ENCODE results near the gene CHRNA4.

The CHRNA4 gene

DNA sequence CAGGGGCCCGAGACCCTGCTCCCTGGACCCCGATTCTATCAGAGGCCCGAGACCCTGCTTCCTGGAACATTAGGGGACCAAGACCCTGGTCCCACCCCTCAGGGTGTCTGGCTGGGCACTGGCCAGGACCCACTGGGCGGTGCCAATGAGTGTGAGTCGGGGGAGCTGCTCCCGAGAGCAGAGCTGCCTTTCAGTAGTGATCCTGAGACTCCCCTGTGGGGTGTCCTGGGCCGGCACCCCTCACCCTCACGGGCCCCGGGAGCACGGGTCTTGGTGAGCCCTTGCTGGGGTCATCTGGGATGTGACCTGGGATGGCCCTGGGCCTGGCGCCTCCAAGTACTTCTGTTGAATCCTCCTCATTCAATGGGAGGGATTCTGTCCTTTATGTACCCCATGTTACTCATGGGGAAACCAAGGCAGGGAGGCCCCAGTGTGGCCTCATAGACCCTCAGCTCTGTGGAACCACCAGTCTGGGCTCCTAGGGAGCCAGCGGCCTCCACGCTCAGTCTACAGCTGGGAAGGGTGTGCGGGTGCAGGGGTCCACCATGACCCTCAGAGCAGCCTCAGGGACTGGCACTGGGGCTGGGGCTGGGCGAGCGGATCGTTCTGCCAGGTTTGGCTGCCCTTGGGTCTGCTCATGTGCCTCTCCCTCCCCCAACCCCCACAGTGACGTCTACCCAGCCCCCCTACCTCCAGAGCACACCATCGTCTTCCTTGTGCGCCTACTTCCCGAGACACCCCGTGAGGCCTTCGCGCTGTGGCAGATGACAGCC is 42.6 kb downstream of the CHRNA4 start:
- no peak for DNase-seq

- no peak for DNase-seq
These were observed 43.4 kb downstream of the CHRNA4 start for GRCh38 chr20:63317601-63318291.

DNA sequence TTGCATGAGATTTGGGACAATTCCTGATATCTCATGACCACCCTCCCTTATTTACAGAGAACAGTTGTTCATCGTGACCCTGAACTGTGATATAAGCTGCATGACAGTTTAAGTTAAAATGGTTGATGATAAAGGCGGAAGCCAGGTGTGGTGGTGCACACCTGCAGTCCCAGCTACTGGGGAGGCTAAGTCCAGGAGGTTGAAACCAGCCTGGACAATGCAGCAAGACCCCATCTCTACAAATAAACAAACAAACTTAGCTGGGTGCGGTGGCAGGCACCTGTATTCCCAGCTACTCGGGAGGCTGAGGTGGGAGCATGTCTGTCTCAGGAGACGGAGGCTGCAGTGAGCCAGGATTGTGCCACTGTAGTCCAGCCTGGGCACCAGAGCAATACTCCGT is 44.1 kb downstream of the CHRNA4 start:
- DNase-seq: no peak

DNA sequence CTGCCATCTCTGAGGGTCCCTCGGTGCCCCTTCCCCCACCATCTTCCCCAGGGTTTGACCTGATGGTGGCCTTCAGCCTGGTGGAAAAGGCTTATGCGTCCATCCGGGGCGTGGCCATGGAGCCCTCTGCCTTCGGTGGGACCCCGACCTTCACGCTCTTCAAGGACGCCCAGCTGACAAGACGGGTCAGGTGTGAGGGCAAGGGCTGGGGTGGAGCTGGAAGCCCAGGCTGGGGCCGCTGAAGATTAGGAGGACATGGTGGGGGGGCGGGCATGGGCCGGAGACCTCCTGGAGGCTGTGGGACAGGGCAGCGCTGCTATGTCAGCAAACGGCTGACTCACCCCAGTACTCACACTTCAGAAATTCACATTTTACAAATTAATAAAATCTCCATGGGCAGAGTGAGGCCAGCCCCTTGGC is 44.6 kb downstream of the CHRNA4 start:
- DNase-seq: no peak

DNA sequence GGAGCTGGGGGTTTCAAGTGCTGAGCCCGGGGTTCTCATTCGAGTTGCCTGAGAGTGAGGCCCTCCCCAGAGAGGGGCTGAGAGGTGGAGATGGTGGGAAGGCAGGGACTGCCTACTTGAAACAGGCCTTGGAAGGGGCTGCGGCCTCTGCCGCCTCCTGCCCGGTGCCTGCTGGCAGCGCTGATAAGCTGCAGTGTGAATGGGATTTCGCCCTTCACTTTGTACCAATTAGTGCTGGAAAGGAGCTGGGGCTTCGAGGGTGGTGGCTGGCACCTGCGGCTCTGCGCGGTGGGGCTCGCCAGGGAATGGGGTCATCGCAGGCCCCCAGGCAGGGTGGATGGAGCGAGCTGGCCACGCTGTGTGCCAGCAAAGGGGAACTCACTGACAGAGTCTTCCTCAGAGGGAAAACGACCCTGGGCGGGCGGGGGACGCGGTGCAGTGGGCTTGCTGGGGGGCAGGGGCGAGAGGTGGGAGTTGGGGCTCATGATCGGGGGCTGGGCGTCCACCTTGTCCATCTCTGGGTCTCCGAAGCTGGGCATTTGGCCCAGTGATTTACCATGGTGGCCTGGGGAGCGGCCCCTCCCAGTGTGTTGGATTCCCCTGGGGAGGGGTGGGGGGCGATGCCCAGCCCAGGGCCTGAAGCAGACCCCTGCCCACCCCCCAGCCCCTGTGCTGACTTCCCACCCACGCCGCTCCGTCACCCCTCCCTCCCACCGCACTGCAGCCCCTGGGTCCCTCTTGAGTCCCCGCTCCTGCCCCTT is 45.2 kb downstream of the CHRNA4 start:
- no peak for DNase-seq

- DNase-seq: no peak
These were observed 45.9 kb downstream of the CHRNA4 start for GRCh38 chr20:63315240-63315689.

DNA sequence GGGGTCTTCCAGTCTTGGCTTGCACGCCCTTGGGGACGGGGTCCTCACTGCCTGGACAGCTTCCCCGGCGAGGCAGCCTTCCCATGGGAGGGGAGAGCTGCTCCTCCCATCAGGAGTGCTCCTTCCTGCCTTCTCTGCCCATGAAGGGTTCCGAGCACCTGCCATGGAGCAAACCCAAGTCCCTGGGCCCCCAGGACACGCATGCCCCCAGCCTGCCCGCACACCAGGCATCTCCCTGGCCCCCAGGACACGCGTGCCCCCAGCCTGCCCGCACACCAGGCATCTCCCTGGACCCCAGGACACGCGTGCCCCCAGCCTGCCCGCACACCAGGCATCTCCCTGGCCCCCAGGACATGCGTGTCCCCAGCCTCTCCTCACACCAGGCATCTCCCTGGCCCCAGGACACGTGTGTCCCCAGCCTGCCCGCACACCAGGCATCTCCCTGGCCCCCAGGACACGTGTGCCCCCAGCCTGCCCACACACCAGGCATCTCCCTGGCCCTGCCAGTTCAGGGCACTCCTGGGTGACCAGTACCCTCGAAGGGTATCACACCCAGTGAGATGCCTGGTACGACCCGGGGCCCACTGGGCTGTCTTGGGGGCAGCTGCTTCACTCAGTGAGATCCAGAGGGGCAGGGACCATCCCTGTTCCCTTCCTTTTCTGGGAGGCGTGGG is 46.4 kb downstream of the CHRNA4 start:
- DNase-seq: no peak

DNA sequence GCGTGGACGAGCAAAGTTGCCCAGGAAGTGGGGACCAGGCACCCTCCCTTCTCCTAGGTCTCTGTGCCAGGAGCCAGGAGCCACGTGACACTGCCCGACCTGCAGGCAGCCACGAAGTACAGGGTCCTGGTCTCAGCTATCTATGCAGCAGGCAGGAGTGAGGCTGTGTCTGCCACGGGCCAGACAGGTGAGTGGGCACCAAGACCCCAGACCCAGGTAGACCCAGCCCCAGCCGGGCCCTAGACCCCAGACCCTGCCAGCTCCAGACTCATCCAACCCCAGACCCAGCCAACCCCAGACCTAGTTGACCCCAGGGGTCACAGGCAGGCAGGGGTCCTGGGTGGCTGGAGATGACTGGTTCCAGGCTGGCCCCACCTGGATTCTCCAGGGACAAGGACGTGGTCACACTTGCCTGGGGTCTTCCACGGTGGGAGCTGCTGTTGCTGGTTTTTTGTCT is 47.1 kb downstream of the CHRNA4 start:
- no peak for DNase-seq

GRCh38 chr20:63313349-63314014 is 47.7 kb downstream of the CHRNA4 start:
- DNase-seq: no peak

DNA sequence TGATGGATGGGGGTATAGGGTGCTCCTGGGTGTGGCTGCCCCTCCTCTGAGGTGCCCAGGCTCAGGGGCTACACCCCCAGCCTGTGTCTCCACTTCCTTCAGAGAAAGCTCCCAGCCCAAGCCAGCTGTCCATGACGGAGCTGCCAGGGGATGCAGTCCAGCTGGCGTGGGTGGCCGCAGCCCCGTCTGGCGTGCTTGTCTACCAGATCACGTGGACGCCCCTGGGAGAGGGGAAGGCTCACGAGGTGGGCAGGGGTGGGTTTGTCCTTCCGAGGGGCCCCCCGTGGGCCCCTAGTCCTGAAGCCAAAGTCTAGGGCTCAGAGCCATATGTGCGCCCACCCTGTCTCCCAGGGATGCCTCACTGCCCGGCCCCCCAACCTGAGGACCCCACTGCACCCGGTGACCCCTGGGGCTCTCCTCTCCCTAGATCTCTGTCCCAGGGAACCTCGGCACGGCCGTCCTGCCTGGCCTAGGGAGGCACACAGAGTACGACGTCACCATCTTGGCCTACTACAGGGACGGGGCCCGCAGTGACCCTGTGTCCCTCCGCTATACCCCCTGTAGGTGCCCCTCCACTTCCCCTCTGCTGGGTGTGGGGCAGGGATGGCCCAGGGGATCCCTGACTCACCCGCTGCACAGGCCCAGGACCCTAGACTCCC is 48.3 kb downstream of the CHRNA4 start:
- DNase-seq: no peak

GRCh38 chr20:63312273-63312672 is 48.9 kb downstream of the CHRNA4 start:
- no peak for DNase-seq

GRCh38 chr20:63311833-63312243 is 49.3 kb downstream of the CHRNA4 start:
- DNase-seq: no peak

- no peak for DNase-seq
These were observed 49.8 kb downstream of the CHRNA4 start for GRCh38 chr20:63311186-63311832.

DNA sequence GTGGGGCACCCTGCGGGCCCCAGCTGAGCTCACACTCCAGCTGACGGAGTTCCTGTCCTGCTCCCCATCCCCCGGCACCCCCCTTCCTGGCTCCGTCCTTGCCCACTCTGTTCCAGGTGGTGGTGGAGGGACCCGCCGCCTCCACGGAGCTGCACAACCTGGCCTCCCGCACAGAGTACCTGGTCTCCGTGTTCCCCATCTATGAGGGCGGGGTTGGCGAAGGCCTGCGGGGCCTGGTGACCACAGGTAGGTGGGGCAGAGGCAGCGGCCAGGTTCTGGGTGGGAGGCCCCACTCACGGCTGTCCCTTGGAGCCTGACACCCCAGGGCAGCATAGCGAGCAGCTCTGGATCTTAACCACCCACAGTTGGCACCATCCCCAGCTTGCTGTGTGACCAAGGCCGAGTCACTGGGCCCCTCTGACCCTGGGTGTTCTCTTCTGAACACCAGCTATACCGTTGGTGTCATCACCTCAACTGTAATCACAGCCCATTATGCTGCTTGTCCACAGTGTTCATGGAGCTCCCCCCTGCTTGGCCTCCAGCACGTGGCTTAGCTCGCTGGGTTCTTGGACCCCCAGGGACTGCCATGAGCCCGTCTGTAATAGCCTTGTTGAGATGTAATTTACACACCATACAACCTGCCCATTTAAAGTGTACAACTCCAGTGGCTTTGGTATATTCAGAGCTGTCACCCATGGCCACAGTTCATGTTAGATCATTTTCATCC is 50.7 kb downstream of the CHRNA4 start:
- no peak for DNase-seq

DNA sequence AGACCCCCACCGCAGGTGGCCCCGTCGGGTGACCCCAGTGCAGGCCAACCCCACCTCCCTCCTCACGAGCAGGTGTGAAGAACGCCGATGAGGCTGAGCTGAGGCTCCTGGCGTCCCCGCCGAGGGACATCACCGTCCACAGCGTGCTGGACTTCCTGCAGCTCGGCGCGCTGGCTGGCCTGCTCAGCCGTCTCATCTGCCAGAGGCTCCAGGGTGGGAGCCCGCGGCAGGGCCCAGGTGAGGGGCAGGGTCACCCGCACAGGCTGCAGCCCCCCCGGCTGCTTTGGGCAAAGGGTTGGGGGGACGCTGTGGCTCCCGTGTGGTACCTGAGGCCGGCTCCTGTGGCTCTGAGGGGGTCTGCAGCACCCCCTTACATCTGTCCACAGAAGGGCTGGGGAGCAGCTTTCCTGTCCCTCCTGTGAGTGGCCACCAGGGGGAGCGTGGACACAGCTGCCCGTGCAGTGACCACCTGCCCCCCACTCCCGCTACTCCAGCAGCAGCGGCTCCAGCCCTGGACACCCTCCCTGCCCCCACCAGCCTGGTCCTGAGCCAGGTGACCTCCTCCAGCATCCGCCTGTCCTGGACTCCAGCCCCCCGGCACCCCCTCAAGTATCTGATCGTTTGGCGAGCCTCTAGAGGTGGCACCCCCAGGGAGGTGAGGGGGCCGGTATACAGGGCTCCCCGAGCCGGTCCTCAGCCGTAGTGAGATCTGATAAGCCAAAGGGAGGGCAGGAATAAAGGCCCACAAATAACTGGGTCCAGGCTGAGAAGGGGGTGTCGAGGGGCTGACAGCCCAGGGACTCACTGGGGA is 51.7 kb downstream of the CHRNA4 start:
- peak; percentile 20 for DNase-seq

GRCh38 chr20:63308218-63308911 is 52.8 kb downstream of the CHRNA4 start:
- DNase-seq: no peak

DNA sequence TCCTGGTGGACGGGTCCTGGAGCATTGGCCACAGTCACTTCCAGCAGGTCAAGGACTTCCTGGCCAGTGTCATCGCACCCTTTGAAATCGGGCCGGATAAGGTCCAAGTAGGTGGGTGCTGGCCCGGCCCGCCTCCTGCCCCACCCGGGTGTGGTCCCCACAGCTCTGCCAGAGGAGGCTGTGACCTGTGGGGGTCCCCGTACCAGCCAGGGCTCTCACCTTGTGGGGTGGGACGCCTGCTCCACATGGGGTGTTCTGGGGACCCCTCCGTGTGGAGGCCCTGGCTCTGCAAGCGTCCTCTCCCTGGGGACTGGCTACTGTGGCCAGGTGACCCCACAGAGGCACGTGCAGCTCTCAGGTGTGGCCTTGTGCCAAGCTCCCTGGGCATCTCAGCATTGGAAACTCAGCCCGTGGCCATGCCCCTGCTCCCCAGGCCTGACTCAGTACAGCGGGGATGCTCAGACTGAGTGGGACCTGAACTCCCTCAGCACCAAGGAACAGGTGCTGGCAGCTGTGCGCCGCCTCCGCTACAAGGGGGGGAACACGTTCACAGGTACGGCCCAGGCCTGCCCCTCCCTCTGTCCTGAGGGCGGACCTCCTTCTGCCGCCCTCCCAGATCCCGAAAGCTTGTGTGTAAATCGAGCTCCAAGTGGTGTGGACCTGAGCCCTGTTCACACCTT is 53.5 kb downstream of the CHRNA4 start:
- no peak for DNase-seq

Measured in activated CD4-positive, alpha-beta T cell treated with anti-CD3 and anti-CD28 coated beads, Interleukin-2, amount 50 U/mL, for 16 hours (primary cell).